HEK293 (cell line): ENCODE data around the gene ZFR.

Experiments used
- CTCF ChIA-PET: fragments of 350-600 bp; formaldehyde crosslinking; extraction: SDS; loops from one replicate; lab custom pipeline; 2021; ENCODE audit warnings: antibody characterized with exemption; lab: Yijun Ruan, JAX
- POLR2A ChIA-PET: fragments of 300-600 bp; formaldehyde crosslinking; extraction: SDS; loops from one replicate; lab custom pipeline; 2020; ENCODE audit warnings: antibody characterized with exemption, inconsistent platforms; lab: Yijun Ruan, JAX
- H3K27ac ChIP-seq: fragments of 200-500 bp; sonication (Bioruptor generic); 2 replicates; pipeline ENCODE4 v1.5.1; 2014; ENCODE audit warnings: low read depth, low read length, control low read depth, inconsistent platforms; ENCODE audit errors: extremely low read depth
- H3K36me3 ChIP-seq, 2 experiments: fragments of 200-500 bp in 1 of 2; sonication (Bioruptor generic) in 1 of 2; 1 replicate in 1 of 2; 2 replicates in 1 of 2; pipeline ENCODE4 v1.5.1; 2014 to 2017; ENCODE audit warnings: inconsistent platforms in 2 of 2, low read length in 2 of 2; ENCODE audit not compliant: control insufficient read depth in 2 of 2, insufficient read depth in 1 of 2
- H3K4me1 ChIP-seq: fragments of 200-500 bp; sonication (Bioruptor generic); 2 replicates; pipeline ENCODE4 v1.5.1; 2014; ENCODE audit warnings: mild to moderate bottlenecking, low read length, inconsistent platforms; ENCODE audit not compliant: control insufficient read depth, insufficient read depth
- H3K4me3 ChIP-seq: 2 replicates; pipeline ENCODE4 v1.5.1; 2011; ENCODE audit warnings: low read depth, mild to moderate bottlenecking, control low read depth, low read length, moderate library complexity
- H3K9me3 ChIP-seq: fragments of 200-500 bp; sonication (Bioruptor generic); 2 replicates; pipeline ENCODE4 v1.5.1; 2014; ENCODE audit warnings: low read depth, low read length, inconsistent platforms; ENCODE audit not compliant: control insufficient read depth, insufficient read depth
- BCL11A ChIP-seq: fragments of 450-650 bp; formaldehyde crosslinking; IDR thresholded peaks from 2 replicates; pipeline ENCODE4 v1.5.1; 2016; ENCODE audit warnings: low read depth, missing biosample characterization, missing genetic modification characterization
- GLI2 ChIP-seq: fragments of 450-650 bp; formaldehyde crosslinking; IDR thresholded peaks from 2 replicates; pipeline ENCODE4; 2017; ENCODE audit warnings: missing biosample characterization, missing genetic modification characterization, low read depth, borderline replicate concordance
- GLI4 ChIP-seq: fragments of 450-650 bp; formaldehyde crosslinking; IDR thresholded peaks from 2 replicates; pipeline ENCODE4 v1.5.1; 2016; ENCODE audit warnings: missing biosample characterization, missing genetic modification characterization
- HOXD13 ChIP-seq: sonication (generic); formaldehyde crosslinking; IDR thresholded peaks from 2 replicates; pipeline ENCODE4 v1.8.0; 2022; ENCODE audit warnings: missing genetic modification reagents, borderline replicate concordance
- PRDM1 ChIP-seq: fragments of 450-650 bp; formaldehyde crosslinking; IDR thresholded peaks from 2 replicates; pipeline ENCODE4; 2016; ENCODE audit warnings: missing biosample characterization, missing genetic modification characterization
- ZBTB48 ChIP-seq: fragments of 450-650 bp; formaldehyde crosslinking; IDR thresholded peaks from 2 replicates; pipeline ENCODE4 v1.5.1; 2016; ENCODE audit warnings: missing biosample characterization, missing genetic modification characterization
- ZNF169 ChIP-seq: fragments of 450-650 bp; formaldehyde crosslinking; IDR thresholded peaks from 2 replicates; pipeline ENCODE4 v1.5.1; 2016; ENCODE audit warnings: missing biosample characterization, missing genetic modification characterization
- ZNF223 ChIP-seq: fragments of 450-650 bp; formaldehyde crosslinking; IDR thresholded peaks from 2 replicates; pipeline ENCODE4 v1.5.1; 2016; ENCODE audit warnings: missing biosample characterization, missing genetic modification characterization
- ZNF391 ChIP-seq: fragments of 450-650 bp; formaldehyde crosslinking; IDR thresholded peaks from 2 replicates; pipeline ENCODE4 v1.5.1; 2016; ENCODE audit warnings: low read depth, missing biosample characterization, missing genetic modification characterization, borderline replicate concordance
- ZNF423 ChIP-seq: fragments of 450-650 bp; formaldehyde crosslinking; IDR thresholded peaks from 2 replicates; pipeline ENCODE4 v1.5.1; 2016; ENCODE audit warnings: missing biosample characterization, missing genetic modification characterization
- ZNF473 ChIP-seq: fragments of 450-650 bp; formaldehyde crosslinking; IDR thresholded peaks from 2 replicates; pipeline ENCODE4 v1.5.1; 2017; ENCODE audit warnings: missing biosample characterization, missing genetic modification characterization
- ZNF571 ChIP-seq: fragments of 450-650 bp; formaldehyde crosslinking; IDR thresholded peaks from 2 replicates; pipeline ENCODE4 v1.5.0; 2017; ENCODE audit warnings: missing biosample characterization, missing genetic modification characterization
- ZNF747 ChIP-seq: fragments of 450-650 bp; formaldehyde crosslinking; IDR thresholded peaks from 2 replicates; pipeline ENCODE4 v1.5.1; 2016; ENCODE audit warnings: missing biosample characterization, missing genetic modification characterization
- ZNF768 ChIP-seq: fragments of 450-650 bp; formaldehyde crosslinking; IDR thresholded peaks from 2 replicates; pipeline ENCODE4 v1.5.1; 2018; ENCODE audit warnings: missing biosample characterization, mild to moderate bottlenecking, missing genetic modification characterization
- ZXDB ChIP-seq: fragments of 450-650 bp; formaldehyde crosslinking; IDR thresholded peaks from 2 replicates; pipeline ENCODE4 v1.5.1; 2016; ENCODE audit warnings: missing biosample characterization, missing genetic modification characterization
- TF ChIP-seq, protein P1 (sequence below): fragments of 450-650 bp; formaldehyde crosslinking; IDR thresholded peaks from 2 replicates; pipeline ENCODE4 v1.5.1; 2016; ENCODE audit warnings: missing biosample characterization, missing genetic modification characterization
- TF ChIP-seq, protein P2 (sequence below): fragments of 450-650 bp; formaldehyde crosslinking; IDR thresholded peaks from 2 replicates; pipeline ENCODE4 v1.5.1; 2017; ENCODE audit warnings: missing biosample characterization, missing genetic modification characterization
- TF ChIP-seq, protein P3 (sequence below): fragments of 450-650 bp; formaldehyde crosslinking; IDR thresholded peaks from 2 replicates; pipeline ENCODE4 v1.5.1; 2016; ENCODE audit warnings: missing biosample characterization, missing genetic modification characterization

Gene ZFR

DNA sequence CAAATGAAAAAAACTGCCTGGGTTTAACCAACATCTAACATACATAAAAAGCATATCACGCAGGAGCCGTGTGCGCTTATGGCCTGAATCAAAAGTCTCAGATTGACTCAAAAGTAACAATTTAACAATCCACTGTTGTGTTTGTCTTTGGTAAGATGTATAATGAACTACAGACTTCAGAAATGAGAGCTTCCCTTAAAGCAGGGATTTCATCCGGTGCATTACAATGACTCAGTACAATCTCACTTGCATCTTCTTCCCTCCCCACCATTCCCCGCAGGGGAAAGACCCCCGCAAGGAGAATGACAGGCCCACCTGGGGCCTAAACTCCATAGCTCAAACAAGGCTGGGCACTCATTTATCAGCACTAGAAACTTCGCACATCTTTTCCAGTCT lies 1.4 kb downstream of the ZFR start (continued):
- no peak for TF ChIP-seq ZNF391 (tag by site-specific recombination)
- TF ChIP-seq HOXD13 (CRISPR knock-in tag) = no peak
- TF ChIP-seq ZNF747 (tag by site-specific recombination) = no peak
- TF ChIP-seq, protein P1, sequence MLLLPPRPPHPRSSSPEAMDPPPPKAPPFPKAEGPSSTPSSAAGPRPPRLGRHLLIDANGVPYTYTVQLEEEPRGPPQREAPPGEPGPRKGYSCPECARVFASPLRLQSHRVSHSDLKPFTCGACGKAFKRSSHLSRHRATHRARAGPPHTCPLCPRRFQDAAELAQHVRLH (tag by site-specific recombination) = no peak
- TF ChIP-seq ZNF571 (tag by site-specific recombination) = no peak
- no peak for TF ChIP-seq ZBTB48
- no peak for TF ChIP-seq ZNF223 (tag by site-specific recombination)
- no peak for TF ChIP-seq ZNF169 (tag by site-specific recombination)
- TF ChIP-seq GLI2 (tag by site-specific recombination) = no peak
- no peak for TF ChIP-seq ZNF473 (tag by site-specific recombination)
- TF ChIP-seq ZXDB = no peak
- no peak for TF ChIP-seq BCL11A (tag by site-specific recombination)
- TF ChIP-seq ZNF423 (tag by site-specific recombination) = no peak
- no peak for TF ChIP-seq GLI4 (tag by site-specific recombination)
- TF ChIP-seq ZNF768 (tag by site-specific recombination) = no peak
- TF ChIP-seq, protein P2, sequence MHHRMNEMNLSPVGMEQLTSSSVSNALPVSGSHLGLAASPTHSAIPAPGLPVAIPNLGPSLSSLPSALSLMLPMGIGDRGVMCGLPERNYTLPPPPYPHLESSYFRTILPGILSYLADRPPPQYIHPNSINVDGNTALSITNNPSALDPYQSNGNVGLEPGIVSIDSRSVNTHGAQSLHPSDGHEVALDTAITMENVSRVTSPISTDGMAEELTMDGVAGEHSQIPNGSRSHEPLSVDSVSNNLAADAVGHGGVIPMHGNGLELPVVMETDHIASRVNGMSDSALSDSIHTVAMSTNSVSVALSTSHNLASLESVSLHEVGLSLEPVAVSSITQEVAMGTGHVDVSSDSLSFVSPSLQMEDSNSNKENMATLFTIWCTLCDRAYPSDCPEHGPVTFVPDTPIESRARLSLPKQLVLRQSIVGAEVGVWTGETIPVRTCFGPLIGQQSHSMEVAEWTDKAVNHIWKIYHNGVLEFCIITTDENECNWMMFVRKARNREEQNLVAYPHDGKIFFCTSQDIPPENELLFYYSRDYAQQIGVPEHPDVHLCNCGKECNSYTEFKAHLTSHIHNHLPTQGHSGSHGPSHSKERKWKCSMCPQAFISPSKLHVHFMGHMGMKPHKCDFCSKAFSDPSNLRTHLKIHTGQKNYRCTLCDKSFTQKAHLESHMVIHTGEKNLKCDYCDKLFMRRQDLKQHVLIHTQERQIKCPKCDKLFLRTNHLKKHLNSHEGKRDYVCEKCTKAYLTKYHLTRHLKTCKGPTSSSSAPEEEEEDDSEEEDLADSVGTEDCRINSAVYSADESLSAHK (tag by site-specific recombination) = no peak

DNA sequence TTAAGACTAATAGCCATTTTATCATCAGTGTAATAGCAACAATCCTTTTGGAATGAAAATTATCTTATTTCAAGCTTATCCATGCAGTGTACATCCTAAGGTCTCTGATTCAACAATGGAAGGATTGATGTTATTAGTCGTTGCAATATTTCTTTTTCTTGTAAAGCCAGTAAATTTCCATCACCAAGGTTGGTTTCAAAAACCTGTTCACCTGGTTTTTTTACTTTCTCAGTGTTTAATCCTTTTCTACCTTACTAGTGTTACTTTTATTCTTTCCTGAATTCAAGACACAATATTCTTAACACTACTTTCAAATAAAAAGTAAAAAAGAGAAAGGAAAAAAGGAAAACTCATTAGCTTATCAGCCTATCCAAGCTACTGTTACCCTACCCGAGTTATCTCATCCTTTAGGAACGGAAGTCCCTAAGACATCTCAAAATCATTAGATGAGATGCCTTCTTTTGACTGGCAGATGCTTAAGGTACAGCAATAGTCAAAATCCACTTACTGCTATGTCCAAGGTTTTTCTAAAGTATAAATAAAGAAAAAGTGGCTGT lies 5.4 kb downstream of the ZFR start:
- Histone ChIP-seq H3K4me3 (no peak overlapping the region), H3K36me3 (peaks cover 9 to 27% of the 10 kb centered on the region in 2 experiments), H3K4me1 (peaks cover 32% of the 10 kb centered on the region), H3K9me3 (no peaks in the 10 kb centered on the region), H3K27ac (no peak overlapping the region)
- ChIA-PET CTCF (no interaction called here), POLR2A (no interaction called here)
- TF ChIP-seq PRDM1 (tag by site-specific recombination) = peak; percentile 91
- TF ChIP-seq, protein P3, sequence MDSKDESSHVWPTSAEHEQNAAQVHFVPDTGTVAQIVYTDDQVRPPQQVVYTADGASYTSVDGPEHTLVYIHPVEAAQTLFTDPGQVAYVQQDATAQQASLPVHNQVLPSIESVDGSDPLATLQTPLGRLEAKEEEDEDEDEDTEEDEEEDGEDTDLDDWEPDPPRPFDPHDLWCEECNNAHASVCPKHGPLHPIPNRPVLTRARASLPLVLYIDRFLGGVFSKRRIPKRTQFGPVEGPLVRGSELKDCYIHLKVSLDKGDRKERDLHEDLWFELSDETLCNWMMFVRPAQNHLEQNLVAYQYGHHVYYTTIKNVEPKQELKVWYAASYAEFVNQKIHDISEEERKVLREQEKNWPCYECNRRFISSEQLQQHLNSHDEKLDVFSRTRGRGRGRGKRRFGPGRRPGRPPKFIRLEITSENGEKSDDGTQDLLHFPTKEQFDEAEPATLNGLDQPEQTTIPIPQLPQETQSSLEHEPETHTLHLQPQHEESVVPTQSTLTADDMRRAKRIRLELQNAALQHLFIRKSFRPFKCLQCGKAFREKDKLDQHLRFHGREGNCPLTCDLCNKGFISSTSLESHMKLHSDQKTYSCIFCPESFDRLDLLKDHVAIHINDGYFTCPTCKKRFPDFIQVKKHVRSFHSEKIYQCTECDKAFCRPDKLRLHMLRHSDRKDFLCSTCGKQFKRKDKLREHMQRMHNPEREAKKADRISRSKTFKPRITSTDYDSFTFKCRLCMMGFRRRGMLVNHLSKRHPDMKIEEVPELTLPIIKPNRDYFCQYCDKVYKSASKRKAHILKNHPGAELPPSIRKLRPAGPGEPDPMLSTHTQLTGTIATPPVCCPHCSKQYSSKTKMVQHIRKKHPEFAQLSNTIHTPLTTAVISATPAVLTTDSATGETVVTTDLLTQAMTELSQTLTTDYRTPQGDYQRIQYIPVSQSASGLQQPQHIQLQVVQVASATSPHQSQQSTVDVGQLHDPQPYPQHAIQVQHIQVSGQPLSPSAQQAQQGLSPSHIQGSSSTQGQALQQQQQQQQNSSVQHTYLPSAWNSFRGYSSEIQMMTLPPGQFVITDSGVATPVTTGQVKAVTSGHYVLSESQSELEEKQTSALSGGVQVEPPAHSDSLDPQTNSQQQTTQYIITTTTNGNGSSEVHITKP (tag by site-specific recombination) = no peak
